Measurements from ENCODE around the gene ADGRB3.

DNA sequence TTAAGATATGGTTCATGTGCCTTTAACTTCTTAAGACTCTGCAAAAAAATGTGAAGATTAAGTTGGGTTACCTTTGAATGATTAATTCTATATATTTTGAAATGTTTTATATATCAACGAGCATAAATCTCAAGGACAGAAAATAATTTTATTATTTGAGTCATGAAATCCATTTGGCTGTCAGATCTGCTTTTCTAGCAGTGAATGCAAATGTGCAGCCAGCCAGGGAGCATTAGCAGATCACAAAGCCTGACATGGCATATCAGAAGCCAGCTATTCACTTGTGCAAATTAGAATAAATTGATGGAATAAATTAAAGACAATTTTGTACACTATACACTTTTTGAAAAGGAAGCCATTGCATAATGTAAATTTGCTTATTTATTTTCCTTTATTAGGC lies 424.3 kb downstream of the ADGRB3 start:
- TF ChIP-seq POLR2A (IDR thresholded peaks at IDR 0.05) (no peak), POLR2AphosphoS5 (IDR thresholded peaks at IDR 0.05) (no peak)
- TF ChIP-seq, protein P1, sequence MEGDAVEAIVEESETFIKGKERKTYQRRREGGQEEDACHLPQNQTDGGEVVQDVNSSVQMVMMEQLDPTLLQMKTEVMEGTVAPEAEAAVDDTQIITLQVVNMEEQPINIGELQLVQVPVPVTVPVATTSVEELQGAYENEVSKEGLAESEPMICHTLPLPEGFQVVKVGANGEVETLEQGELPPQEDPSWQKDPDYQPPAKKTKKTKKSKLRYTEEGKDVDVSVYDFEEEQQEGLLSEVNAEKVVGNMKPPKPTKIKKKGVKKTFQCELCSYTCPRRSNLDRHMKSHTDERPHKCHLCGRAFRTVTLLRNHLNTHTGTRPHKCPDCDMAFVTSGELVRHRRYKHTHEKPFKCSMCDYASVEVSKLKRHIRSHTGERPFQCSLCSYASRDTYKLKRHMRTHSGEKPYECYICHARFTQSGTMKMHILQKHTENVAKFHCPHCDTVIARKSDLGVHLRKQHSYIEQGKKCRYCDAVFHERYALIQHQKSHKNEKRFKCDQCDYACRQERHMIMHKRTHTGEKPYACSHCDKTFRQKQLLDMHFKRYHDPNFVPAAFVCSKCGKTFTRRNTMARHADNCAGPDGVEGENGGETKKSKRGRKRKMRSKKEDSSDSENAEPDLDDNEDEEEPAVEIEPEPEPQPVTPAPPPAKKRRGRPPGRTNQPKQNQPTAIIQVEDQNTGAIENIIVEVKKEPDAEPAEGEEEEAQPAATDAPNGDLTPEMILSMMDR (IDR thresholded peaks at IDR 0.05 in 8 of 11, conservative IDR thresholded peaks at IDR 0.05 in 3 of 11), result no peak

All from spleen (tissue), 7 donors.